ENCODE data around the gene EMCN.
"Not testable (repeated sequence)": the region's sequence is repeated elsewhere in the genome, so short reads cannot be mapped to it uniquely, and the experiment has no call there.

EMCN gene, protein sequence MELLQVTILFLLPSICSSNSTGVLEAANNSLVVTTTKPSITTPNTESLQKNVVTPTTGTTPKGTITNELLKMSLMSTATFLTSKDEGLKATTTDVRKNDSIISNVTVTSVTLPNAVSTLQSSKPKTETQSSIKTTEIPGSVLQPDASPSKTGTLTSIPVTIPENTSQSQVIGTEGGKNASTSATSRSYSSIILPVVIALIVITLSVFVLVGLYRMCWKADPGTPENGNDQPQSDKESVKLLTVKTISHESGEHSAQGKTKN

DNA sequence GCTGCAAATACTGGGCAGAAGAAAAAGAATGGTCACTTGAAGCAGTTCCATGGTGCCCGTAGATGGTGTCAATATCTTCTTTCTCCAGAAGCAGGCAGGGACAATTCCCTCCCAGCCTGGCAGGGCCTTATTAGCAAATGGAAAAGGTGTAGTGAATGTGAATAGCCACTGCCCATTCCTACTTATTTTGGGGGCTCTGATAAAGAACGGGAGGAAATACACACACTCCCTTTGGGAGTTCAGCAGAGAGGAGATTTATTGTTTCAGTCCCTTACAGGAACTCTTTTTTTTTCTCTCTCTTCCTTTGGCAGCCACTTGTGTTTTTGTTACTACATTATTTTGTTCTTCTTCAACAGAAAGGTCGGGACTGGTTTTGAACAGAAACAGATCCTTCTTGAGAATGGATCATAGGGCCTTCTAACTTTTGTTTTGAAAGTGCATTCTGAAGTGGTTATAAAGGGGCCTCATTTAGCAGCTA is at the start of gene EMCN:
EMCN (minus strand) TSS at position 159 of the 478 bp plus-strand sequence; CDS start at position 51, 108 bp downstream.
- DNase-seq, result no peak

DNA sequence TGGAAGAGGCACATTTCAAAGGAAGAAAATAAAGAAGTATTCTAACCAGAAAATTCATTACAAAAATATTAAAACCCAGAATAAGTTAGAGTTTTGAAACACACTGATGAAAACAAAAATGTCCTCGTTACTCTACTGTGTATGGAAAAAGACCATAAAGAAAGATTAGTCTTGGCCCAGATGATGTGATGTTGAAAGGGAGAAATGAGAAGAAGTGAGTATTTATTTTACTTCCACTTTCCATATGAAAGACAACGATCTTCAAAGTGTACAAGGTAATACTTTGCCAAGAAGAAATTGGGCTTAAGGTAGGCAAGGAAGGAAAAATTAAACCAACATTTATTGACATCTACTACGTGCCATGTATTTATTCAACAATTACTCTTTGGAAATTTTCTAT is 48.6 kb upstream of the EMCN start:
- DNase-seq, result no peak

DNA sequence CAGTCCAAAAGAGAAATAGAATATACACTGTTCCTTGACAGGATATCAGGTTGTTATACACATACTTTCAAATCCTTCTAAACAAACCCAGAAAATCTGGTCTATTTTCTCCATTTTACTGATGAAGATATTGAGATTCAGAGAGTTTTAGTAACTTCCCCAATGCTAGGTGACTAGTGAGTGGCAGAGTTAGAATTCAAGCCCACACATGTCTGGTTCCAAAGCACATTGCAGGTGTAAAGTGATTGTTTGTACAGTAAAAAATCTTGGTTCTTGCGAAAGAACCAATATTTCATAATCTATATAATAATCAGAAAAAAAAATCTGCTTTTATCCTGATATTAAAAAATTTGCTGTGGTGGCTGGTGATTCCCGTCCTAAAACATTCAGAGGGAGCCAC is 39.5 kb upstream of the EMCN start:
- DNase-seq, result no peak

DNA sequence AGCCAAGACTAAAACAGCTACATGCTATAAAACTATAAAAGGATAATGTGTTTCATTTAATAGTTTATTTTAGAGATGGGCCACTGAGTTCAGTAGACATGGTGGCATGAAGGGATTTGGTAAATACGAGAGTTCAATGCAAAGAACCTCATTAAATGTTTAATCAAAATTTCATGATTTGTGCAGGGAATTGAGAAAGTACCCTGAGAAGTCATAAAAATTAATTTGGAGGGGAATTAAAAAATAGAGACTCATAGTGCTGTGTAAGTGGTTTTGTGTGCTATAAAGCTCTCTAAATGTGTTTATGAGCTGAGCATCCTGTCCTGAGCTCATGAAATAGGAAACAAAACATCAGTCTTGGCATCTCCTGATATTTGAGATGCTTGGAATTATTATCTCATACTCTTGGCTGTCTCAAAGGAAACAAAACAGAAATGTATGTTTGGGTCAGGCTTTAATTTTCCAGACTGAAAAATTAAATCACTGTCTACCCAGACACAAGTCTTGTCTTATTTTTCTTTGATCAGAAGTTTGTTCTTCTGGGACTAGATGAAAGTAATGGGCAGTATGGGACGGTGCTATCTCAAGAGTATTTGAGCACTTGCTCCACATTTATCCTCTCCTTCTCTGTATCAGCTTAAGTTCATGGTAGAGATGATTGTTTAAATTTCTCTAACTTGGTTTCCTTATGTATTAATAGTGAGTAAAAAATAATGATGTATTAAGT is 38.0 kb upstream of the EMCN start:
- DNase-seq, result no peak

DNA sequence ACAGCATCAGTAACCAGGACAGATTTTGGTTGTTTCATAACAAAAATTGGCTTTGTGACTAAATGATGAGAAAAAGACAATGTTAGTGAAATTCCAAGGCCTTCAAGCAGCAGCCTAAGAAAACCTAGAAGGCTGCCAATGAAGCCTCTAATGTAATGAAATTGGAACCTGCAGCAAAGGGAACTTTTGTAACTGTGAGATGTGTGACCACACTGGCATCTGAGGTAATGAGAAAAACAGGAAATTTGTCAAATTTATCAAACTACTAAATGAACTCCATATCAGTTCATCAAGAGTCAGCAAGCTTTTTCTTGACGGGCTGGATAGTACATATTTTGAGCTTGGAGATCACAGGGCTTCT is 30.4 kb upstream of the EMCN start:
- no peak for DNase-seq

DNA sequence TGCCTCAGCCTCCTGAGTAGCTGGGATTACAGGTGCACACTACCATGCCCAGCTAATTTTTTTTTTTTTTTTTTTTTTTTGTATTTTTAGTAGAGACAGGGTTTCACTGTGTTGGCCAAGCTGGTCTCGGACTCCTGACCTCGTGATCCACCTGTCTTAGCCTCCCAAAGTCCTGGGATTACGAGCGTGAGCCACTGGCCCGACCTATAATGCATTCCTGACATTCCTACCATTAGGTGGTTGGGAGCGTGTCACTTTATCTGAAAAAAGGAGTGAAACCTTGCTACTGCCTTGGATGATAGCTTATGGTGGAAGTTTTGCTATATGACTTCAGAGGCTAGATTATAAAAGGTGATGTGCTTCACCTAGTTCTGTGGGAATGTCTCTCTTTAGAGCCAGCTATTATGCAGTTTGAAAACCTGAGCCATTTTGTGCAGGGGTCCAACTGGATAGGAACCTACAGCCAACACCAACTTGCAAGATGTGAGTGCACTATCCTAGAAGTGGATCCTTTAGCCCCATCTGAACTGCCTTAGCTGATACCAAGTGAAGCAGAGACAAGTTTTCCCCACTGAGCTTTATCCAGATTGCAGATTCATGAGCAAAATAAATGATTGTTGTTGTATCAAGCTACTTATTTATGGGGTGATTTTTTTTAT is 29.8 kb upstream of the EMCN start:
- DNase-seq, result no peak

DNA sequence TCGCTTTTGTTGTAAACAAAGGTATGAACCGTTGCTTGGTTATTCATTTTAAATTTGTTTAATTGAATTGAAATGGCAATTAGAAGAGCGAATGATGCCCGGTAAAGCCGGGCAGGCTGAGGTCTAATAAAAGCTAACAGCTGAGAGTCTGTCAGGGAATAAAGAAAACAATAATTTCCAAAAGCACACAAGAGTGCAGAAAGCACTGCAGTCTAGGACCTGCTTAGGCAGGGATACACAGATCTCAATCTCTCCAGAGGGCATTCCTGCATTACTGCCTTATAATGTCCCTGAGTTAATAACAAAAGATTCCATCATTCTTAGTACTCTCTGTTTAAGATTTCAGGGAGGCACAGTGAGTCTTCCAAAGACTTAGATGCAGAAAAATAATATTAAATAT is 27.6 kb upstream of the EMCN start:
- no peak for DNase-seq

DNA sequence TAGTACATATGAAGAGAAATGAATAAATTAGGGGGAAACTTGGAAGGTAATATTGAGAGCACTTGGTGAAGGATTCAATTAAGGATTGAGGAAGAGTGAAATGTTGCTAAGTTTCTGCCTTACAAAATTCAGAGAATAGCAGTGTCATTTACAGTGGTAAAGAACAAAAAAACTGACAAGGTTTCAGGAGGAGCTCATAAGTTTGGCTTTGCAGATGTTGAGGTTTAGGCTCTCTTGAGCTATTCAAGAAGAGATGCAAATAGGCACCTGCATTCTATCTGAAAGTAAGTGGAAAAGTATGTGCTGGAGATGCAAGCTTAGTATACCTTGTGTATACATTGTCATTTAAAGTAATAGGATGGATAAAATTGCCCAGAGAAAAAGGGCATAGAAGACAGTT is 22.3 kb upstream of the EMCN start:
- no peak for DNase-seq

DNA sequence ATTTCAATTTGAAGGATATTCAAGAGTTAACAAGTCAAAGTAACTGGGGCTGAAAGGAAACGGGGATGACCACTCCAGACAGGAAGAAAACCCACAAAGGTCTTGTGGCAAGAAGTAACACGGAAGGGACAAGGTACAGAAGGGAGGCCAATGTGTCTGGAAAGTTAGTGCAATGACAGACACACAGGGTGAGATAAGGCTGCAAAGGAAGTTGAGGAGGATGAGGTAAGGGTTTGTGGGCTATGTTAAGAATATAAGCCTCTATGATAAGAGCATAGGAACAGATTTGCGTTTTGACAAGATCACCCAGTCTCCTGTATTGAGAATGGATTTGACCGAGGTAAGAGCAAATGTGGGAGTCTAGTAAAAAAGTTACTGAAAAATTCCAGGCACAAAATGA is 21.9 kb upstream of the EMCN start:
- DNase-seq, result no peak

DNA sequence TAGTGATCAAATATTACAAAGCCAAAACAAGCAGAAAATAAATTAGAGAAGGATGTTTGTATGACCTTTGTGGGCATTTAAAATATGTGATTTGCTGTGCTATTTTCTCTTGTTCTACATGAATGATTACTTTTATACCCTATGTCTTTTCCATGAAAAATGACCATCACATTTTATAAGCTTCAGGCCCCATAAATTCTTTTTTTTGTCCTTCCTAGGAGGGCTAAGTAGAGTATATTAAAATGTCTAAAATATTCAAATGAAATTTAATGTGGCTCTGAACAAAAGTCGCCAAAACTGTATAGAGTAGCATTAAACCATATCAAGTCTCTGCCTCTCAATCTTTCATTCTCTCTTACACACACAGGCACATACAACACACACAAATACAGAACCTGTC is 15.9 kb upstream of the EMCN start:
- DNase-seq, result no peak

DNA sequence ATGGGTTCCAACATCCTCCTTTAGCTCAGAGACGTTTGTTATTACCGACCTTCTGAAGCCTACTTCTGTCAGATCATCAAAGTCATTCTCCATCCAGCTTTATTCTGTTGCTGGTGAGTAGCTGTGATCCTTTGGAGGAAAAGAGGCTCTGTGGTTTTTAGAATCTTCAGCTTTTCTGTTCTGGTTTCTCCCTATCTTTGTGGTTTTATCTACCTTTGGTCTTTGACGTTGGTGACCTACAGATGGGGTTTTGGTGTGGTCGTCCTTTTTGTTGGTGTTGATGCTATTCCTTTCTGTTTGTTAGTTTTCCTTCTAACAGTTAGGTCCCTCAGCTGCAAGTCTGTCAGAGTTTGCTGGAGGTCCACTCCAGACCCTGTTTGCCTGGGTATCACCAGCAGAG is 12.3 kb upstream of the EMCN start:
- DNase-seq, result not testable (repeated sequence)

DNA sequence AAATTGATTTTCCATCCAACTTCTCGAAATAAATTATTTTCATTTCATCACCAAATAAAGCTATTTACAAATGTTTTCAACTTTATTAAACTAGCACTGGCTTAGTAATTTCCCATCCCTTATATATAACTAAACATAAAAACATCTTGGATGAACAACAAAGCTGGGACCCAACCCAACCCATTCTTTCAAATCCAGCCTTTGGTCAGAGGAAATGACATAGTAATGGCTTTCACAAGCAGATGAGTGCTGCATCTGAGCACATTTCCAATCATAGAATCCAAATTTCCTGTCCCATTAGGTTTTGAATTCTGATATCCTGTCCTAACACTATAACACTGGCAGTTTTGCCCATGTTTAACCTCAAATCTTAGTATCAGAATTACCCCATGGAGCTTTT is 7.9 kb upstream of the EMCN start:
- DNase-seq, result no peak

DNA sequence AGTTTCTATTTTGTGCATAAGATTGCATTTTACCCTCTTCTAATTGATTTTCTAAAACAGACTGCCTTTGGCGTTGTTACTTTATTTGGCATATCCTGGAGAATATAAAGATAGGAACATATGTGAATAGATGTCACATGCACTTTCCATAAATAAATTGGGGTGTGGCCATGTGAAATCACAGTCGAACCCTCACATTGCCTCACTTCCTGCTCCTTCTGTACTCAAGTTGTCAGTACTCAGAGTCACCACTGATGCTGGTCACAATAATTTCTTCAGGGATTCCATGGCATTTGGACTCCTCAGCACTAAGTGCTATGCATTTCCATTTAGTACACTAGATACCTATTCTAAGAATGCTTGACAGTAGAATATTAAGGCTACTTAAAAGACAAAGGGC is 1.4 kb upstream of the EMCN start:
- DNase-seq, result no peak

DNA sequence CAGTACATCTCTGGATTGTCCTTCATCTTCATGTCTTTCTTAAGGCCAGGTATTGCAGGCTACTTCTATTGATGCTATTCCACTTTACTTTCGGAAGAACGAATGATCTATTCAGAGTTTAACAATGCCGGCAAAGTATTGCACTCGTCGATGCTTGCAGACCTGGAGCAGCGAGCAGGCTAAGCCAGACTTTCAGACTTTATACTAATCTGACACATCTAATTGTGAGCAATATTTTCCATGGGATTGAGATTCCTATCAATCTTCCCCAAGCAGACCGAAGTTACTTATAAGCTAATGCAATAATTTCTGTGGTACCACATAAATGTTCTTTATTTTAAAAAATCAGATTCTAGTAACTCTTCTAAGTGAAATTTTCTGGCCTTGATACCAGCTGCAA is 1.6 kb downstream of the EMCN start:
- no peak for DNase-seq

DNA sequence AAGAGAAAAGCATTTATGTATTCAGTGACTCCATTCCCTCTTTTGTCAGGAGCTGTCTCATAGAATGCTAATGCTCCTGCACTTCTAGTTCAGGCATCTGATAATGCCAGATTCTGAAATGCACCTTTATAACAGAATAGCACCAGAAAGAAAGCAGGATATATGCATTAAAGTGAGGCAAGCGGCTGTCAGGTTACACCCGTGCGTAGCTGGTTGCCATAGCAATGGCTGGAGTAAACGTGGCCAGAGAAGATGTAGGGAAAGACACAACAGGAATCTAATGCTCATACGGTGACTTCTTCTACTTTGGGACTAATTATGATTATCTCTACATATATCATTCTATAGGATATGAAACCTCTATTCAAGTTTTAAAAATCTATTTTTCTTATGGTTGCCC is 5.9 kb downstream of the EMCN start:
- no peak for DNase-seq

DNA sequence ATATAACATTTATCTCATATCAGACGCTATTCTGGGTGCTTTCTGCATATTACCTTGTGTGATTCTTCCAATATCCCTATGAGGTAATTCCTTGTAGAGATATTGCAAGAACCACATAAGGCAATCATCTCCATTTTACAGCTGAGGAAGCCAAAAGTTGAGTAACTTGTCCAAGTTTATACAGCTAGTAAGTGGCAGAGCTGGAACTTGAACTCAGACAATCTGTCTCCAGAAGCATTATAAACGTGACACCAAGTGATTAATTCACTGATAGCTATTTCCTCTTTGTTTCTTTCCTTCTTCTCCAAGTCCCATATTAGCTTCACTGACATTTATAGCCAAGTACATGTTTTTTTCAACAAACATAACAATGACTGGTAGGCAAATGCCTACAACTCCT is 7.3 kb downstream of the EMCN start:
- DNase-seq, result no peak

DNA sequence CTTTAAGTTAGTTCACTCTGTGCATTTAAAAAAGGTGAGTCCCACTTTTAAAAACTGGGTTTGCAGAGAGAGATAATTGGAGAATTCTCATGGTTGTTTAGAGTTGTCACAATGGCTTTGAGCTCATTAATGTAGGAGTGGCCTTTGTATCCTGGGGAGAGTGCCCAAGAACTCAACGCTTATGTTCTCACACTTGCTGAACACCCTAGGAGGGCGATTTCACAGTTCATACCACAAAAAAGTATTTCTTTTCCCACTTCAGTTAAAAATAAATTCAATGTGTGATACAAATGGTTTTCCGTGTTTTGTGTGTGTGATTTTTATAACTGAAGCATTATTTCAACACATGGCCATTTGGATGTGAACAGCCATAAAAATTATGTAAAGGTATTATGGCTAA is 8.4 kb downstream of the EMCN start:
- no peak for DNase-seq

DNA sequence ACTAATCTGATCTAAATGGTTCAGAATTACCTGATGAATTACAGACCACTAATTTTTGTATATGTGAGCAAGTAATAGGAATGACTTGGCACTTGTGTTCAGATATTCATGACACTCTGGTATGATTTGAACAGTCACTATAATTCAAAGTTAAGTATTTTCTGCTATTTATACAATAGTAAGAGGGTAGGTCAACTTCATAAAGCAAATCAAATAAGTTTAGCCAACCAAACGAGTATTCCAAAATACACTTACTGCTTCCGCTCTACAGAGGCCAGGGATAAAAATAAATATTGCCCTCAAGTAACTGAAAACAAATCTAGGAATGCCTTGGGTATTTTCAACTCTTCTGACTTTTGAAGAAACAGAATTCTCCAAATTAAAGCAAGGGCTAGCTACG is 9.1 kb downstream of the EMCN start:
- DNase-seq, result no peak

DNA sequence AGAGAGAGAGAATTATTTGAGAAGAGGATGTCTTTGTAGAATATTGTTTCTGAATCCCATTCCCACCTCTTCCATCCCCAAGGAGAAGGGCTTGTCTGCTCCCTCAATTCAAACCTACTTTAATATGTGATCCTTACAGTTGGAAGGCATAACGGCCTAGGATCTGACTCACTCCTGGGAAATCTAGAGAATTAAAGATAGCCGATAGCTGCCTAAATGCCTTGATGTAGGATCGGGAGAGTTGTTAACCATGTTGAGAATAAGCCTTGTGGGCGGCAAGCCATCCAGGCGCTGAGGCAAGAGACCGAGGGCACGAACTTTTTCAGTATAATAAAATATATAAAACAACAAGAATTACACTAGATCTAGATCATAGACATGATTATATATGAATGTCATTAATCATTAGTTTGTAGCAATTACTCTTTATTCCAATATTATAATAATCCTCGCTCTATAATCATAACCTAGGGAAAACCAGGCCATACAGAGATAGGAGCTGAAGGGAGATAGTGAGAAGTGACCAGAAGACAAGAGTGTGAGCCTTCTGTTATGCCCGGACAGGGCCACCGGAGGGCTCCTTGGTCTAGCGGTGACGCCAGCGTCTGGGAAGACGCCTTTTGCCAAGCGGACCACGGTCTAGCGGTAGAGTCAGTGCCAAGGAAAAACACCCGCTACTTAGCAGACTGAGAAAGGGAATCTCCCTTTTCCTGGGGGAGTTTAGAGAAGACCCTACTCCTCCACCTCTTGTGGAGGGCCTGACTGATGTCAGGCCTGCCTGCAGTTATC is 13.5 kb downstream of the EMCN start:
- DNase-seq, result no peak

DNA sequence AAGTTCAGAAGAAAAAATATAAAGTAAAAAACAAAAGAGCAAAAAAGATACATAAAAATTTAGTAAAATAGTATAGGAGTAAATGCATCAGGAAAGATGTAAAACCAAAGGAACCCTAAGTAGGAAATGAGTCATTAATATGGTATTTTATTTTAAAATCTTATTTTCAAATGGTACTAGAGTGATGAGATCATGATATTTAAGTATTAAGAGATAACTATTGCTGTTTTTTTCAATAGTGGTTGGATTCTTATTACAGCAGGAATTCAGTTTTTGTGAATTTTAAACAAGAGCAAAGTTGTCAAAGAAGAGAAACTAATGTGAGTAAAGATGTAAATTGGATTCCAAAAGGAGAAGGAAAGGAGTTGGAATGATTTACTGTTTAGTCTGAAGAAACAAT is 20.0 kb downstream of the EMCN start:
- DNase-seq, result no peak

DNA sequence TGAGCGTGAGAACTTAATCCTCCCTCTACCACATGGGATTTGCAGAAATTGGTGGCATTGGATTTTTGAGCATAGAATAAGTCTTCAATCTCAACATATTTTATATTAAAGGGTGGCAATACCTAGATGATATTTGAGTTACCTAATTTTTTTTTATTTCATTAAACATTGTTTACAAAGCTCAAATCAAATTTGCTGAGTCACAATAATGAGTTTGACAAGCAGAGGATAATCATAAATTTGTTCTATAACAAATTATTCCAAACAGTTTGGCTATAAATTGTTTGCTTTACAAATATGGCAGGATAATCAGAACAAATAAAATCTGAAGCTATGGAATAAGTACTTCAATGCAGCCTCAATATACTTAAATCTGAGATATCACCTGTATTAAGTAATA is 22.7 kb downstream of the EMCN start:
- no peak for DNase-seq

DNA sequence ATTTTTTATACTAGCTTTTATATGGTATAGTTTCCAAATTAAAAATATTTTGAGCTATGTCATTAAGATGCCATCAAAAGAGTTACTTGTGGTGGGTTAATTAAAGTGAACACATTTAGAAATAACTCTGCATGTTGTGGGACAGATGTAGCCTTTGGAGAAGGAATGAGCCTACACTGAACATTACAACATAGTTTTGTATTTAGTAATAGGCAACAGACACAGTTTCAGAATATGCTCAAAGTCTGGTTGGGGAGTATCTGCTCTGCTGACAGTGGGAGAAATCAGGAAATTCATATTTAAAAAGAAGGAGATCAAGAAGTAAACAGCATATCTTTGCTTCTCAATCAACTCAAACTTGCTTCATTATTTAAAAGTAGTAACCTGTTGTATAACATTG is 23.7 kb downstream of the EMCN start:
- no peak for DNase-seq

DNA sequence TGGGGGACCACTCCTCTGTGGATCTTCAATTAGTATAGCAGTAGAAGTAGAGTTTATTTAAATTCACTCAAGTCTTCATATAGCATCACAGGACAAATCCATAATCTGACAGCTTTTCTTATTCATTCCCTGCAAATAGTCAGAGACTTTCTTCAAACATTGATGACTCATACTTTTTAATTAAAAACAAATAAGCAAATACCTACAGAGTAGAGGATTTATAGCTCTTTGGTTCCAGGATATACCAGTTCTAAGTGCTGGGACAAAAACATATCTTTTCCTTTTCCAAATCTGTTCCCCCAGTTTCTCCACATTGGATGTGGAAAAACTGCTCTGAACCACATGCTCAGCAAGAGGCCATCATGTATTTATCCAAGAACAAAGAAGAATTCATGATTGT is 24.1 kb downstream of the EMCN start:
- no peak for DNase-seq

DNA sequence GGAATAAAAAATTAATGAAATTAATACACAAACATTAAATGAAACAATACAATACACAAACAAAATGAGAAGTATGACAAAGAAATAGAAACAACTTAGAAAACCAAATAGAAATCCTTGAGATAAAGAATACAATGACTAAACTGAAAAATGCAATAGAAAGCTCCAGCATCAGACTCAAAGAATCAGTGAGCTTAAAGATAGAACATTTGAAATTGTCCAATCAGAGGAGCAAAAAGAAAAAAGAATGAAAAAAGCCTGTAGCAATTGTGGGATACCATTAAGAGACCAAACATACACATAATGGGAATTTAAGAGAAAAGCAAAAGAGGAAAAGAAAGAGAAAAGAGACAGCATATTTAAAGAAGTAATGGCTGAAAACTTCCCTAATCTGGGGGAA is 25.7 kb downstream of the EMCN start:
- DNase-seq, result no peak
